ENCODE results near the gene TWNK.

The TWNK gene

GRCh38 chr10:100948916-100949315 lies 38.4 kb upstream of the TWNK start:
- no peak for TF ChIP-seq CTCF (IDR thresholded peaks at IDR 0.05)
- peaks cover 82 to 100% (median 90%) of the 10 kb centered on the region in 3 donors for H3K36me3 ChIP-seq
- intact Hi-C loops (cut with DNase I; ENCODE audit: low total_unique reads): no loop called here

GRCh38 chr10:100960251-100960650 lies 27.1 kb upstream of the TWNK start:
- Histone ChIP-seq H3K4me1 (no peaks in the 10 kb centered on the region), H3K27ac (no peak overlapping the region), H3K9me3 (no peaks in the 10 kb centered on the region), H3K4me3 (no peak overlapping the region), H3K36me3 (peaks cover 52 to 74% (median 61%) of the 10 kb centered on the region in 3 donors), H3K27me3 (no peaks in the 10 kb centered on the region)
- no peak for TF ChIP-seq CTCF (IDR thresholded peaks at IDR 0.05)
- intact Hi-C loops (cut with DNase I; ENCODE audit: low total_unique reads): no loop called here
- DNase-seq: no peak

More at GRCh38 chr10:100948916-100949315, 38.4 kb upstream of the TWNK start:
- Histone ChIP-seq H3K4me3 (no peak overlapping the region), H3K27me3 (no peaks in the 10 kb centered on the region), H3K9me3 (no peaks in the 10 kb centered on the region), H3K4me1 (no peaks in the 10 kb centered on the region), H3K27ac (no peak overlapping the region)
- no peak for DNase-seq

- peaks cover 41 to 62% (median 46%) of the 10 kb centered on the region in 3 donors for H3K36me3 ChIP-seq
- H3K27ac ChIP-seq: no peak overlapping the region
- TF ChIP-seq CTCF (IDR thresholded peaks at IDR 0.05): no peak
- DNase-seq: no peak
- H3K27me3 ChIP-seq: no peaks in the 10 kb centered on the region
- intact Hi-C loops (cut with DNase I; ENCODE audit: low total_unique reads): no loop called here
- H3K4me1 ChIP-seq: no peaks in the 10 kb centered on the region
- no peak overlapping the region for H3K4me3 ChIP-seq
- no peaks in the 10 kb centered on the region for H3K9me3 ChIP-seq
Measured at GRCh38 chr10:100962351-100963080, 24.8 kb upstream of the TWNK start.

- H3K27me3 ChIP-seq: peaks cover 0 to 3% of the 10 kb centered on the region in 2 donors
- no peak overlapping the region for H3K4me3 ChIP-seq
- no peaks in the 10 kb centered on the region for H3K9me3 ChIP-seq
- peaks cover 0 to 3% (median 2%) of the 10 kb centered on the region in 4 donors for H3K4me1 ChIP-seq
- H3K27ac ChIP-seq: no peak overlapping the region
- no peak for DNase-seq
- TF ChIP-seq CTCF (IDR thresholded peaks at IDR 0.05): no peak
- H3K36me3 ChIP-seq: peaks cover 28 to 49% (median 34%) of the 10 kb centered on the region in 3 donors
- intact Hi-C loops (cut with DNase I; ENCODE audit: low total_unique reads): no loop called here
Measured at GRCh38 chr10:100963826-100964225, 23.5 kb upstream of the TWNK start.

GRCh38 chr10:100965820-100966219 lies 21.5 kb upstream of the TWNK start:
- Histone ChIP-seq H3K36me3 (peaks cover 14 to 34% (median 21%) of the 10 kb centered on the region in 3 donors), H3K27me3 (peaks cover 0 to 13% of the 10 kb centered on the region in 2 donors), H3K4me1 (peaks cover 0 to 15% (median 14%) of the 10 kb centered on the region in 4 donors), H3K27ac (no peak overlapping the region), H3K4me3 (no peak overlapping the region), H3K9me3 (no peaks in the 10 kb centered on the region)
- no peak for TF ChIP-seq CTCF (IDR thresholded peaks at IDR 0.05)
- intact Hi-C loops (cut with DNase I; ENCODE audit: low total_unique reads): no loop called here
- no peak for DNase-seq
